DND-41 (cell line): ENCODE data around the gene CFL2.

Experiments used
- ATAC-seq: fragments of 200-7000 bp; cut with Tn5 transposase; 3 replicates; pipeline ENCODE4 v1.9.1; 2021; ENCODE audit warnings: low read depth; ENCODE audit not compliant: insufficient read depth
- DNase-seq: peaks from one replicate; pipeline ENCODE4 v3.0.0-alpha.2; 2020
- H2AFZ ChIP-seq: 2 replicates; pipeline ENCODE4 v1.6.0; 2012; ENCODE audit warnings: low read depth, low read length
- H3K27ac ChIP-seq: 2 replicates; pipeline ENCODE4 v1.5.1; 2012; ENCODE audit warnings: low read length, inconsistent platforms
- H3K27me3 ChIP-seq: fragments of 200-600 bp; sonication (generic); 2 replicates; pipeline ENCODE4 v1.6.0; 2012; ENCODE audit warnings: low read length, mild to moderate bottlenecking, inconsistent platforms; ENCODE audit not compliant: insufficient read depth, poor library complexity
- H3K36me3 ChIP-seq: 2 replicates; pipeline ENCODE4 v1.5.1; 2012; ENCODE audit warnings: low read length, inconsistent platforms; ENCODE audit not compliant: insufficient read depth
- H3K4me1 ChIP-seq: 2 replicates; pipeline ENCODE4 v1.5.1; 2012; ENCODE audit warnings: mild to moderate bottlenecking, low read length; ENCODE audit not compliant: insufficient read depth
- H3K4me2 ChIP-seq: 2 replicates; pipeline ENCODE4 v1.6.0; 2012; ENCODE audit warnings: mild to moderate bottlenecking, moderate library complexity, low read length, inconsistent platforms; ENCODE audit not compliant: insufficient read depth
- H3K4me3 ChIP-seq, 2 experiments: fragments of 200-600 bp in 1 of 2; shearing (Covaris generic) in 1 of 2; 2 replicates each; pipeline ENCODE4 v1.5.1; 2012 to 2016; ENCODE audit warnings: inconsistent platforms in 2 of 2, low read length in 2 of 2, mild to moderate bottlenecking in 2 of 2, low read depth in 1 of 2, moderate library complexity in 1 of 2
- H3K79me2 ChIP-seq: 2 replicates; pipeline ENCODE4 v1.6.0; 2012; ENCODE audit warnings: low read length, inconsistent platforms; ENCODE audit not compliant: insufficient read depth
- H3K9ac ChIP-seq: 2 replicates; pipeline ENCODE4 v1.6.0; 2012; ENCODE audit warnings: low read depth, mild to moderate bottlenecking, inconsistent platforms, low read length, moderate library complexity
- H3K9me3 ChIP-seq: 2 replicates; pipeline ENCODE4 v1.5.1; 2012; ENCODE audit warnings: low read length, moderate library complexity, mild to moderate bottlenecking, inconsistent platforms; ENCODE audit not compliant: insufficient read depth, severe bottlenecking
- H4K20me1 ChIP-seq: 2 replicates; pipeline ENCODE4 v1.6.0; 2012; ENCODE audit warnings: low read length; ENCODE audit not compliant: insufficient read depth
- EZH2 ChIP-seq: IDR thresholded peaks from 3 replicates; pipeline ENCODE4 v1.6.1; 2012; ENCODE audit warnings: borderline replicate concordance, low read depth, mild to moderate bottlenecking, moderate library complexity, low read length, inconsistent platforms; ENCODE audit not compliant: severe bottlenecking
- TF ChIP-seq, protein P1 (sequence below): IDR thresholded peaks from 2 replicates; pipeline ENCODE4 v1.5.1; 2012; ENCODE audit warnings: borderline replicate concordance, low read length, moderate library complexity, mild to moderate bottlenecking; ENCODE audit not compliant: poor library complexity, severe bottlenecking; ENCODE audit errors: extremely low read depth

Gene CFL2

DNA sequence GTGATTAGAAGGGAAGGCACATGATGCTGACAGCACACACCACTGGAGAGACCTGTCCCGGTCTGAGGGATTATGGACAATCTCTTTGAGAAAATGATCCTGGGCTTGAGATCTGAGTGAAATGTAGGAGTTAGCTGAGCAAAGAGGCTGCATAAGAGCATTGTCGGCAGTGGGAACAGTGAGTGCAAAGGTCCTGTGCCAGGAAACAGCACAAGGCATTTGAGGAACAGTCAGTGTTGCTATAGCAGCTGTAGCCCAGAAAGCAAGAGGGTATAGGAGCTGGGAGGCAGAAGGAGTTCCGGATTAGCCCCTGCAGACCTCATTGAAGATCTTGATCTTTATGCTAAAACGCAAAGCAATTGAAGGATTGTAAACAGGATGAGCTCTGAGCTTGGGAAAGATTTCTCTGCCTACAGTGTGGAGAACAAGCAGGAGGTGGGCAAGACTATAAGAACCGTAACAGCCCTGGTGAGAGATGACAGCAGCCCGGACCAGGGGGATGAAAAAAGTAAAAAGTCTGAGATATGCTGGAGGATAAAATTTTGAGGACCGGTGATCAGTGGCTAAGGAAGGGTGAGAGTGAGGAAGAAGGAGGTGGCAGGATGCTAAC lies 28.5 kb downstream of the CFL2 start:
- no peaks in the 10 kb centered on the region for H3K27me3 ChIP-seq
- H3K27ac ChIP-seq = no peak overlapping the region
- no peaks in the 10 kb centered on the region for H3K9me3 ChIP-seq
- no peak overlapping the region for H3K9ac ChIP-seq
- DNase-seq (no peak), ATAC-seq (no peak)
- H3K79me2 ChIP-seq = no peaks in the 10 kb centered on the region
- H3K36me3 ChIP-seq = no peaks in the 10 kb centered on the region
- no peak overlapping the region for H3K4me2 ChIP-seq
- no peak overlapping the region for H2AFZ ChIP-seq
- H3K4me3 ChIP-seq = no peak overlapping the region
- H4K20me1 ChIP-seq = no peaks in the 10 kb centered on the region
- H3K4me1 ChIP-seq = no peaks in the 10 kb centered on the region
- TF ChIP-seq, protein P1, sequence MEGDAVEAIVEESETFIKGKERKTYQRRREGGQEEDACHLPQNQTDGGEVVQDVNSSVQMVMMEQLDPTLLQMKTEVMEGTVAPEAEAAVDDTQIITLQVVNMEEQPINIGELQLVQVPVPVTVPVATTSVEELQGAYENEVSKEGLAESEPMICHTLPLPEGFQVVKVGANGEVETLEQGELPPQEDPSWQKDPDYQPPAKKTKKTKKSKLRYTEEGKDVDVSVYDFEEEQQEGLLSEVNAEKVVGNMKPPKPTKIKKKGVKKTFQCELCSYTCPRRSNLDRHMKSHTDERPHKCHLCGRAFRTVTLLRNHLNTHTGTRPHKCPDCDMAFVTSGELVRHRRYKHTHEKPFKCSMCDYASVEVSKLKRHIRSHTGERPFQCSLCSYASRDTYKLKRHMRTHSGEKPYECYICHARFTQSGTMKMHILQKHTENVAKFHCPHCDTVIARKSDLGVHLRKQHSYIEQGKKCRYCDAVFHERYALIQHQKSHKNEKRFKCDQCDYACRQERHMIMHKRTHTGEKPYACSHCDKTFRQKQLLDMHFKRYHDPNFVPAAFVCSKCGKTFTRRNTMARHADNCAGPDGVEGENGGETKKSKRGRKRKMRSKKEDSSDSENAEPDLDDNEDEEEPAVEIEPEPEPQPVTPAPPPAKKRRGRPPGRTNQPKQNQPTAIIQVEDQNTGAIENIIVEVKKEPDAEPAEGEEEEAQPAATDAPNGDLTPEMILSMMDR = no peak
- no peak for TF ChIP-seq EZH2

DNA sequence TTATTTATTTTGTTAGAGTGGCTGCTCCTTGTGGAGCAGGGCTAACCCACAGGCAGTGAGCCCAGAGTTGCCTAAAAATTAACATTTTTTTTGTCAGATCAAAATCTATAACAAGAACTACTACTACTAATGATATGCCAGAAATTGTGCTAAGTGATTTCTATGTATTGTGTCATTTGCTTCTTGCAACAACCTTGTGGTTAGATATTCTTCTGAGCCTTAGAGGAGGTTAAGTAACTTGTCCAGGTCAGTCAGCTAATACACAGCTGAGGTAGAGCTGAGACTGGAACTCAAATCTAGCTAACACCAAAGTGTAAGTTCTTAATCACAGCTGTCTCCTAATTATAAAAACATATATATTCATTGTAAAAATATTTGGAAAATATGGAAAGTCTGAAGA lies 29.8 kb downstream of the CFL2 start:
- TF ChIP-seq EZH2 = no peak
- TF ChIP-seq, protein P1 = no peak
- no peaks in the 10 kb centered on the region for H4K20me1 ChIP-seq
- ATAC-seq (no peak), DNase-seq (no peak)
- H3K27ac ChIP-seq = no peak overlapping the region
- H3K4me1 ChIP-seq = no peaks in the 10 kb centered on the region
- H3K36me3 ChIP-seq = no peaks in the 10 kb centered on the region
- H3K4me3 ChIP-seq = no peak overlapping the region
- H3K27me3 ChIP-seq = no peaks in the 10 kb centered on the region
- H3K9me3 ChIP-seq = no peaks in the 10 kb centered on the region
- no peak overlapping the region for H2AFZ ChIP-seq
- no peak overlapping the region for H3K9ac ChIP-seq
- no peaks in the 10 kb centered on the region for H3K79me2 ChIP-seq
- no peak overlapping the region for H3K4me2 ChIP-seq

DNA sequence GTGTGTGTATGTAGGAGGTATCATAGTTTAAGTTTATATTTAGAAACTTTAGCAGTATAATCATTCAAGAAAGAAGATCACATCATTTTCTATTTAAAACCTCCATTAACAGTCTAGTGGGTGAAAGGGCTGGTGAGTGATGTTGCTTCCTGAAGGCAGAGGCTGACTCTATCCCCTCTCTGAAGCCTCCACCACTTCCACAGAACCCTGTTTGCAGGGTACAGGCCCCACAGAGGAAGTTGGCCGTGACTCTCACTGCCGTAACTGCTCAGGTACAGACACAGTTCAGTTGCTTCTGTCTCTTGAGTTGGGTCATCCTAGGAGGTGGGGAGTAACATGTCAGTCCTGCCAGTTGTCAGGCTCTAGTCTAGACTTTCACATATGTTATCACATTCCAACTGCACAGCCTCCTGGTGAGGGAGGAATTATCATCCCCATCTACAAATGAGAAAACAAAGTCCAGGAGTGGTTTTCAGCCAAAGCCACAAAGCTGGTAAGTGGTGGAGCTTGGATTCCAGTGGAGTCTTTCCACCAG lies 31.5 kb downstream of the CFL2 start:
- Histone ChIP-seq H3K79me2 (no peaks in the 10 kb centered on the region), H3K9ac (no peak overlapping the region), H3K4me1 (no peaks in the 10 kb centered on the region), H3K4me2 (no peak overlapping the region), H2AFZ (no peak overlapping the region), H3K36me3 (no peaks in the 10 kb centered on the region), H3K9me3 (no peaks in the 10 kb centered on the region), H3K27me3 (no peaks in the 10 kb centered on the region), H3K4me3 (no peak overlapping the region), H3K27ac (no peak overlapping the region), H4K20me1 (no peaks in the 10 kb centered on the region)
- TF ChIP-seq, protein P1 = no peak
- no peak for TF ChIP-seq EZH2
- ATAC-seq (peak; percentile 50; the same call in 1 of the 3 replicates), DNase-seq (no peak)
